ENCODE results near the gene ZNF57. TPM values are rescaled to one million over a fixed set of nuclear protein-coding genes. Genes with fewer than 3 reads are reported as not detected.

Gene ZNF57
- total RNA-seq, 2 experiments from 2014 or later: 4.3 to 7.4 TPM

GRCh38 chr19:2906631-2907195 is 6.0 kb downstream of the ZNF57 start:
- CTCF ChIA-PET (ENCODE audit: unreplicated experiment): no interaction called here
- peaks cover 14% of the 10 kb centered on the region; the same call in 1 of the 2 replicates for H3K79me2 ChIP-seq (ENCODE audit: insufficient read depth, low read depth, low read length)
- no peaks in the 10 kb centered on the region for H4K20me1 ChIP-seq (ENCODE audit: insufficient read depth, low read length)
- H3K36me3 ChIP-seq (ENCODE audit: insufficient read depth, low read length): no peaks in the 10 kb centered on the region
- no peak overlapping the region for H3K4me2 ChIP-seq (ENCODE audit: low read length)
- no peak overlapping the region for H3K4me3 ChIP-seq (ENCODE audit: low read depth, low read length, poor library complexity, severe bottlenecking)
- POLR2A ChIA-PET: no interaction called here
- no TSS peak for BruUV-seq (replicated peaks)
- H3K9me2 ChIP-seq (ENCODE audit: insufficient read depth, low read length): no peaks in the 10 kb centered on the region
- no peak overlapping the region for H3K27ac ChIP-seq (ENCODE audit: low read depth, low read length, poor library complexity, severe bottlenecking)
- no peak for DNase-seq (ENCODE audit: low spot score)
- H2AFZ ChIP-seq (ENCODE audit: low read length): no peak overlapping the region
- TF ChIP-seq CTCF (conservative IDR thresholded peaks at IDR 0.05; ENCODE audit: low read length): no peak
- no peak for TF ChIP-seq EZH2phosphoT487 (IDR thresholded peaks at IDR 0.05; ENCODE audit: borderline replicate concordance, low read depth, low read length)
- peaks cover 9% of the 10 kb centered on the region for H3K4me1 ChIP-seq (ENCODE audit: insufficient read depth, low read length, poor library complexity, severe bottlenecking)
- intact Hi-C loops (cut with micrococcal nuclease; ENCODE audit: unreplicated experiment): no loop called here
- H3K9me3 ChIP-seq (ENCODE audit: low read length): no peaks in the 10 kb centered on the region

GRCh38 chr19:2912306-2912705 is 11.6 kb downstream of the ZNF57 start:
- no TSS peak for BruUV-seq (replicated peaks)
- no peaks in the 10 kb centered on the region for H3K9me3 ChIP-seq (ENCODE audit: low read length)
- no peak for DNase-seq (ENCODE audit: low spot score)
- ChIA-PET POLR2A (no interaction called here), CTCF (ENCODE audit: unreplicated experiment) (no interaction called here)
- H3K4me1 ChIP-seq (ENCODE audit: insufficient read depth, low read length, poor library complexity, severe bottlenecking): no peaks in the 10 kb centered on the region
- no peak overlapping the region for H3K27ac ChIP-seq (ENCODE audit: low read depth, low read length, poor library complexity, severe bottlenecking)
- H3K4me2 ChIP-seq (ENCODE audit: low read length): no peak overlapping the region
- H3K9me2 ChIP-seq (ENCODE audit: insufficient read depth, low read length): no peaks in the 10 kb centered on the region
- no peak overlapping the region for H2AFZ ChIP-seq (ENCODE audit: low read length)
- no peaks in the 10 kb centered on the region for H4K20me1 ChIP-seq (ENCODE audit: insufficient read depth, low read length)
- H3K79me2 ChIP-seq (ENCODE audit: insufficient read depth, low read depth, low read length): peaks cover 8% of the 10 kb centered on the region; the same call in 1 of the 2 replicates
- no peak overlapping the region for H3K4me3 ChIP-seq (ENCODE audit: low read depth, low read length, poor library complexity, severe bottlenecking)
- no peak for TF ChIP-seq EZH2phosphoT487 (IDR thresholded peaks at IDR 0.05; ENCODE audit: borderline replicate concordance, low read depth, low read length)
- TF ChIP-seq CTCF (conservative IDR thresholded peaks at IDR 0.05; ENCODE audit: low read length): no peak
- peaks cover 30% of the 10 kb centered on the region for H3K36me3 ChIP-seq (ENCODE audit: insufficient read depth, low read length)
- intact Hi-C loops (cut with micrococcal nuclease; ENCODE audit: unreplicated experiment): no loop called here

- H3K79me2 ChIP-seq (ENCODE audit: insufficient read depth, low read depth, low read length): no peaks in the 10 kb centered on the region
- ChIA-PET CTCF (ENCODE audit: unreplicated experiment) (no interaction called here), POLR2A (no interaction called here)
- no peaks in the 10 kb centered on the region for H4K20me1 ChIP-seq (ENCODE audit: insufficient read depth, low read length)
- BruUV-seq (replicated peaks): no TSS peak
- no peak for TF ChIP-seq EZH2phosphoT487 (IDR thresholded peaks at IDR 0.05; ENCODE audit: borderline replicate concordance, low read depth, low read length)
- no peak for TF ChIP-seq CTCF (conservative IDR thresholded peaks at IDR 0.05; ENCODE audit: low read length)
- no peaks in the 10 kb centered on the region for H3K9me2 ChIP-seq (ENCODE audit: insufficient read depth, low read length)
- peaks cover 52% of the 10 kb centered on the region for H3K36me3 ChIP-seq (ENCODE audit: insufficient read depth, low read length)
- no peak for DNase-seq (ENCODE audit: low spot score)
- H3K9me3 ChIP-seq (ENCODE audit: low read length): no peaks in the 10 kb centered on the region
- no peaks in the 10 kb centered on the region for H3K4me1 ChIP-seq (ENCODE audit: insufficient read depth, low read length, poor library complexity, severe bottlenecking)
- H3K4me2 ChIP-seq (ENCODE audit: low read length): no peak overlapping the region
- H3K4me3 ChIP-seq (ENCODE audit: low read depth, low read length, poor library complexity, severe bottlenecking): no peak overlapping the region
- no peak overlapping the region for H3K27ac ChIP-seq (ENCODE audit: low read depth, low read length, poor library complexity, severe bottlenecking)
- intact Hi-C loops (cut with micrococcal nuclease; ENCODE audit: unreplicated experiment): no loop called here
- no peak overlapping the region for H2AFZ ChIP-seq (ENCODE audit: low read length)
Observed at GRCh38 chr19:2917275-2918184, 16.8 kb downstream of the ZNF57 start.
